Subcutaneous adipose tissue (tissue), 4 donors: ENCODE results near the gene PAPPA. TPM values are rescaled to one million over a fixed set of nuclear protein-coding genes. Genes with fewer than 3 reads are reported as not detected.

ENCODE experiments used
- total RNA-seq, 4 donors: library from RNA; depleted of rRNA; stranded (reverse); fragments of >200 nt; gene quantifications; one replicate each; pipeline ENCODE4 v1.1.0, GENCODE V29; 2016
- TF ChIP-seq, protein P1 (sequence below): fragments of 450-650 bp; IDR thresholded peaks from one replicate; pipeline ENCODE4 v1.5.1; 2016; ENCODE audit warnings: low read depth, mild to moderate bottlenecking, control low read depth, antibody characterized with exemption, moderate library complexity

PAPPA gene
- total RNA-seq, 4 donors from 2014 or later = 1.3 to 3.9 (median 3.1) TPM

DNA sequence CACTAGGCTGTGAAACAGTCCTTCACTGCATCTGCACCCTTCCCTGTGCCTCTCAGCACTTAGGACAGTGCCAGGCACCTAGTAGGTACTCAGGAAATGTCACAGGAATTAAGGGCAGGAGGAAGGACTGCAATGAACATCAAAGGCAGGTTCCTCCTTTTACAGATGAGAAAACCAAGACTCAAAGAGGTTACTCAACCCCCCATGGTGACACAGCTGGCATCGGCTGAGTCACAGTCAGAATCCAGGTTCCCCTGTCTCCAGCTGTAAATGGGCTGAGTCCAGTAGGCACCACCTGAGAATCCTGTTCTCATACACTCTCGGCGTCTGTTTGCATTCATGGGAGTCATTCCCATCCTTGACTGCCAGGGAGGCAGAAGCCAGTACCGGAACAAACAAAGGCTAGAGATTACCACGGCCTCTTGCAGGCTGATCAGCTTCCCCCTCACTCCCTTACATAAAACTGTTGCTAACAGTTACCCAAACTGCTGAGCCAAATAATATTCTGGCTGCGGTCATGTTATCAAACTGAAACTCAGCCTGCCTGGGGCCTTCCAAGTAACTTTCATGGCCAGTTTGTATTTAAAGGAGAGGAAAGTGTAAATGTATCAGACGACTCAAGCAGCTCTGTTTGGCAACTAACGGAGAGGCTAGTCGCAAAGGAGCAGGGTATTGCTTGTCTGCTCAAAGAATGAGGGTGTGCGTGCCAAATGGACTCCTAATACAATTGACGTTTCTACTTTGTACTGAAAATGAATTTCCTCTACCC, 201.7 kb downstream of the PAPPA start:
- TF ChIP-seq, protein P1, sequence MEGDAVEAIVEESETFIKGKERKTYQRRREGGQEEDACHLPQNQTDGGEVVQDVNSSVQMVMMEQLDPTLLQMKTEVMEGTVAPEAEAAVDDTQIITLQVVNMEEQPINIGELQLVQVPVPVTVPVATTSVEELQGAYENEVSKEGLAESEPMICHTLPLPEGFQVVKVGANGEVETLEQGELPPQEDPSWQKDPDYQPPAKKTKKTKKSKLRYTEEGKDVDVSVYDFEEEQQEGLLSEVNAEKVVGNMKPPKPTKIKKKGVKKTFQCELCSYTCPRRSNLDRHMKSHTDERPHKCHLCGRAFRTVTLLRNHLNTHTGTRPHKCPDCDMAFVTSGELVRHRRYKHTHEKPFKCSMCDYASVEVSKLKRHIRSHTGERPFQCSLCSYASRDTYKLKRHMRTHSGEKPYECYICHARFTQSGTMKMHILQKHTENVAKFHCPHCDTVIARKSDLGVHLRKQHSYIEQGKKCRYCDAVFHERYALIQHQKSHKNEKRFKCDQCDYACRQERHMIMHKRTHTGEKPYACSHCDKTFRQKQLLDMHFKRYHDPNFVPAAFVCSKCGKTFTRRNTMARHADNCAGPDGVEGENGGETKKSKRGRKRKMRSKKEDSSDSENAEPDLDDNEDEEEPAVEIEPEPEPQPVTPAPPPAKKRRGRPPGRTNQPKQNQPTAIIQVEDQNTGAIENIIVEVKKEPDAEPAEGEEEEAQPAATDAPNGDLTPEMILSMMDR = no peak

DNA sequence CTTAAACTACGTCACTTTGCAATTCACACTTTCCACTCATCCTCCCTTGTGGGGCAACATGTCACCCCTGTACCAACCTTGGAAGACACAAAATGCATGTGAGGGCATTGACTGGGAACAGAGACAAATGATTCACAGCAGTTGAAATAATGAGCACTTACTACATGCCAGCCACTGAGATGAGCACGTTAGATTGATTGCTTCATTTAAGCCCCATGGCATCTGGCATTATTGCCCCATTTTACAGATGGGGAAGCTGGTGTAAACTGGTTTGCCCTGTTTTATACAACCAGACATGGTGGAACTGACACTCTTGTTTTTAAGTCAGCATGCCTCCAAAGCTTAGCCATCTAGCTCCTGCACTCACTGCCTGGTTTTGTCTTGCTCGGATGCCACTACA, 204.7 kb downstream of the PAPPA start:
- TF ChIP-seq, protein P1 = no peak

DNA sequence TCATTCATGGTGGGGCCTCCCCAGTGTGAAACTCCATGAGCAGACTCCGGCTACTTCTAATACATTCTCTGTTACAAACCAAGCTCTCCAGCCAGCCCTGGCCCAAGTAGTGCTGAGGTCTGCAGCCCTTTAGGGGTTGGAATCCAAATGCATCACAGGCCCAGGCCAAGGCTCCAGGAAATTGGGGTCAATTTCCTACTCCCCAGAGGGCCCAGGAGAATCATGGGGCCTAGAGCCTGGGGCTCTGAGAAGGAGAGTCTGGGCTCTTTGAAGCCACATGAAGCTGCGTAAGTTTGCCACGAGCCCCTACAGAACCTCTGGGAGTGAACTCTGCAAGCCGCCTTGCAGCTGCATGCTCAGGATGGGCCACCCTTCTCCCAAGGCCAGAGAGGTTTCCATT, 206.4 kb downstream of the PAPPA start:
- TF ChIP-seq, protein P1 = no peak

DNA sequence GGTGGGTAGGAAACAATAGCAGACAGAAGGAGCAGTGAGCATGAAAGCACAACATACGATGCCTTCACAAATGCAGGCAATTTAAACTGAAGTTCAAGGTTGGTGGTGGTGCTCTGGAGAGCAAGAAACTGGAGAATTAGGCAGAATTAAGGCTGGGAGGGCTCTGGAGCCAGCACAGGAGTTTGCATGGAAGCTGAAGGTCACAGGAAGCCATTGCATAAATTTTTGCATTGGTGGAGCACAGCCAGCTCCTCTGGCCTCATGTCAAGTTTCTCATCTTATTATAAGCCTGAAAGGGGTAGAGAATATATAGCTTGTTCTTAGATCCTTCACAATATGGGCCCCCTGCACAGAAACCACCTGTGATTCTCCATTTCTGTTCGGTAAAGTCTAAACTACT, 207.4 kb downstream of the PAPPA start:
- TF ChIP-seq, protein P1 = no peak

DNA sequence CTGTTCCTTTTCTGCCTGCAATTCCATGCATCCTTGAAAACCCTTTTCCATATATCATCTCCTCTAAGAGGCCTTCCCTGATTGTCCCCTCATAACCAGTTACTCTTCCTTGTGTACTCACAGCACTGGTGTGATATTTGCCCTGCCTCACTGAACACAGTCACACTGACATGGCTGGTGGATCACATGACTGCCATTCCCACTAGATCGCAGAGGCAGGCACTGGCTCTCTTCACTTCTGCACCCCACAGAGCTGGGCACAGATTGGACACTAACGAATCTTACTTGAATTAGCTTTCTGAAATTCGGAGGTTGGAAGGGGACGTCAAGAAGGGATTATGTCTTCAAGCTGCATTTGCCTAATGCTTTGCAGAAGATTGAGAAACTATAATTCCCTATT, 208.0 kb downstream of the PAPPA start:
- TF ChIP-seq, protein P1 = no peak

DNA sequence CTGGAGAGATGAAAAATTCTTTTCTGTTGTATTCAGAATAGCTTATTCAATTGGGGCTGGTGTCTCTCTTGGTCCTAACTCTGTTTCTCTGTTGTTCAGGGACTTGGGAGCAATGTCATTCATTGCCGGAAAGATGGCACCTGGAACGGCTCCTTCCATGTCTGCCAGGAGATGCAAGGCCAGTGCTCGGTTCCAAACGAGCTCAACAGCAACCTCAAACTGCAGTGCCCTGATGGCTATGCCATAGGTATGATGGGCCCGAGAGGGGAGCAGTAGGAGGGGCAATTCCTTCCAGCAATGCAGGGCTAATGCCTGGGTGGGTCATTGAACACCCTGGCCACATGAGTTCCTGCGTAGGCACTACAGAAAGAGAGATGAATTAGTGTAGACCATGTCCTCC, 208.9 kb downstream of the PAPPA start:
- TF ChIP-seq, protein P1 = no peak

DNA sequence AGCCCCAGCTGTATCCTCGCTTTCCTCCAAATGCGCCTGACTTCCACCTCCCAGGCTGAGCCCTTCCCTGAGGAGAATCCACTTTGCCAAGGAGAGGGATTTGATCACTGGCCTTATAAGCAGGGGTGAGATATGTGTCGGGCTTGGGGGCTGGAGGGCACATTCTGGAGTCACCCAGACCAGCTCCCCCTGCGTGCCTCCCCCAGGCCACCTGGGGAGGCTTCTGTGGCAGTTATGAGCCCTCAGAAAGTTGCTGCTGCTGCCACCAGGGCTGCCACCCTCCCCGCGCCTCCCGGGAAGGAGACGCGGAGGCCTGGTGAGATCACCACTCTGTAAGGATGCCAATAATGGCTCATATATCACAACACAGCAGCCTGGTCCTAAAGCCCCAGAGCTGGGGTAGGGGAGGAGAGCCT, 211.5 kb downstream of the PAPPA start:
- TF ChIP-seq, protein P1 = no peak
